T-helper 2 cell (primary cell): ENCODE results near the gene LCN15.
"Not testable (repeated sequence)": the region's sequence is repeated elsewhere in the genome, so short reads cannot be mapped to it uniquely, and the experiment has no call there.

Experiments used
- DNase-seq, 5 experiments: peaks; one replicate each; pipeline versions ENCODE4 v3.0.0 to v3.0.0-alpha.2; 2012 to 2022

Gene LCN15

GRCh38 chr9:136793086-136793946 lies 29.0 kb upstream of the LCN15 start:
- DNase-seq = no peak

GRCh38 chr9:136792321-136793085 lies 28.2 kb upstream of the LCN15 start:
- DNase-seq = no peak

GRCh38 chr9:136791516-136792276 lies 27.4 kb upstream of the LCN15 start:
- DNase-seq = peak; percentile 36 to 70 (median 61)

GRCh38 chr9:136790640-136791515 lies 26.6 kb upstream of the LCN15 start, which contains the start of gene TMEM141:
TSS of gene TMEM141 (plus strand) at chr9:136791344. CDS start at chr9:136791371, 27 bp downstream.
- peak; percentile 98 to 100 (median 100) for DNase-seq

GRCh38 chr9:136789523-136789937 lies 25.2 kb upstream of the LCN15 start:
- no peak for DNase-seq

GRCh38 chr9:136788644-136789522 lies 24.6 kb upstream of the LCN15 start:
- DNase-seq = not testable (repeated sequence)

- DNase-seq = peak in 4 of 5 experiments; percentile 42 to 72 (median 56)
Observed at GRCh38 chr9:136787690-136788400, 23.5 kb upstream of the LCN15 start.

- not testable (repeated sequence) for DNase-seq
Observed at GRCh38 chr9:136786983-136787382, 22.7 kb upstream of the LCN15 start.

GRCh38 chr9:136786451-136786850 lies 22.1 kb upstream of the LCN15 start:
- no peak for DNase-seq

- not testable (repeated sequence) for DNase-seq
Observed at GRCh38 chr9:136785565-136786355, 21.4 kb upstream of the LCN15 start.

- DNase-seq = peak in 2 of 5 experiments; percentile 33 to 88
Observed at GRCh38 chr9:136784997-136785361, 20.7 kb upstream of the LCN15 start.

GRCh38 chr9:136784249-136784996 lies 20.1 kb upstream of the LCN15 start:
- no peak for DNase-seq

GRCh38 chr9:136782452-136782851 lies 18.1 kb upstream of the LCN15 start:
- no peak for DNase-seq

- no peak for DNase-seq
Observed at GRCh38 chr9:136779808-136780207, 15.5 kb upstream of the LCN15 start.

GRCh38 chr9:136777359-136777758 lies 13.0 kb upstream of the LCN15 start:
- DNase-seq = no peak

GRCh38 chr9:136776947-136777346 lies 12.6 kb upstream of the LCN15 start:
- DNase-seq = no peak

- DNase-seq = no peak
Observed at GRCh38 chr9:136775191-136775590, 10.9 kb upstream of the LCN15 start.

GRCh38 chr9:136774416-136775045 lies 10.2 kb upstream of the LCN15 start:
- no peak for DNase-seq
